Psoas muscle (tissue), 8 donors: ENCODE measurements around the gene ATL3. TPM values are rescaled to one million over a fixed set of nuclear protein-coding genes. Genes with fewer than 3 reads are reported as not detected.

ENCODE experiments used
- ATAC-seq, 4 donors: fragments of 200-7000 bp; cut with Tn5 transposase; one replicate each; pipeline ENCODE4 v1.9.1; 2020; ENCODE audit warnings: moderate library complexity in 3 of 4, mild to moderate bottlenecking in 2 of 4
- DNase-seq, 2 donors: peaks; one replicate each; pipeline ENCODE4 v3.0.0-alpha.2; 2020
- H3K27ac ChIP-seq: fragments of 200-600 bp; one replicate; pipeline ENCODE4 v1.8.0; 2022
- H3K27me3 ChIP-seq, 3 donors: fragments of 200-600 bp in 1 of 3; one replicate each; pipeline versions ENCODE4 v1.6.1 to v1.8.0; 2013 to 2022; ENCODE audit warnings: low read length in 2 of 3, mild to moderate bottlenecking in 2 of 3, moderate library complexity in 1 of 3; ENCODE audit not compliant: insufficient read depth in 3 of 3
- H3K36me3 ChIP-seq, 2 donors: fragments of 200-600 bp in 1 of 2; one replicate each; pipeline versions ENCODE4 v1.6.1 to v1.8.0; 2013 to 2022; ENCODE audit warnings: low read depth in 1 of 2, mild to moderate bottlenecking in 1 of 2, moderate library complexity in 1 of 2; ENCODE audit not compliant: insufficient read depth in 1 of 2
- H3K4me1 ChIP-seq: fragments of 200-600 bp; one replicate; pipeline ENCODE4 v1.8.0; 2022
- H3K4me3 ChIP-seq: fragments of 200-600 bp; one replicate; pipeline ENCODE4 v1.8.0; 2022; ENCODE audit warnings: mild to moderate bottlenecking
- H3K9me3 ChIP-seq: fragments of 200-600 bp; one replicate; pipeline ENCODE4 v1.8.0; 2022
- CTCF ChIP-seq: fragments of 200-600 bp; IDR thresholded peaks from one replicate; pipeline ENCODE4 v1.8.0; 2022; ENCODE audit warnings: antibody characterized with exemption
- WGBS, 3 donors: extraction: QIAGEN DNeasy Blood & Tissue Kit; methylation state at CpG; one replicate each; pipeline versions ENCODE4 v1.1.6 to v1.1.7; 2013; 5-methylcytosine and 5-hydroxymethylcytosine counted together
- intact Hi-C, 2 donors: fragments of 100-400 bp; cut with DNase I; formaldehyde crosslinking; loops; one replicate each; pipeline versions ENCODE4 v1.11.0 to v1.14.2; 2022
- polyA plus RNA-seq, 3 donors: library from polyadenylated mRNA; stranded (reverse); fragments of 200-250 nt; gene quantifications; one replicate each; pipeline ENCODE4 v1.2.3, GENCODE V29; 2013
- total RNA-seq, 4 donors: library from RNA; stranded (reverse); fragmentation: NEBNext Ultra II Directional in 2 of 4; extraction: Animal tissue kit (Norgen Biotek cat#: 25700) in 2 of 4; gene quantifications; one replicate each; pipeline versions ENCODE4 v1.2.1 to v1.2.4, GENCODE V29; 2021 to 2023
- donor health status: healthy with polysubstance abuse.
- donor health status: DM: no; HTN: no; CAD: no; lungs with moderate emphysema.
- donor health status: Bipolar disorder and iron deficiency.
- donor health status: healthy.
- donor health status: DM: yes; HTN: yes; CAD: no.
- donor health status: DM: no; HTN: no; CAD: no.
- donor health status: DM: no; HTN: no; CAD: no.
- donor health status: DM: yes; HTN: yes; CAD: no.

Gene ATL3
- total and polyA plus RNA-seq, 7 donors, result 3.2 to 12.2 (median 9.4) TPM

GRCh38 chr11:63599211-63600122 is 71.7 kb downstream of the ATL3 start:
- Histone ChIP-seq H3K4me1 (peaks cover 19% of the 10 kb centered on the region), H3K27ac (no peak overlapping the region), H3K36me3 (peaks cover 2 to 30% of the 10 kb centered on the region in 2 donors), H3K27me3 (no peaks in the 10 kb centered on the region), H3K9me3 (no peaks in the 10 kb centered on the region), H3K4me3 (no peak overlapping the region)
- ATAC-seq (peak in 2 of 4 donors; percentile 23 to 47), DNase-seq (no peak)
- WGBS, 3 donors, result 80 to 89% (median 88%) methylated on average over 7 of the region's 7 CpGs
- intact Hi-C loops, result no loop called here
- TF ChIP-seq CTCF, result no peak

DNA sequence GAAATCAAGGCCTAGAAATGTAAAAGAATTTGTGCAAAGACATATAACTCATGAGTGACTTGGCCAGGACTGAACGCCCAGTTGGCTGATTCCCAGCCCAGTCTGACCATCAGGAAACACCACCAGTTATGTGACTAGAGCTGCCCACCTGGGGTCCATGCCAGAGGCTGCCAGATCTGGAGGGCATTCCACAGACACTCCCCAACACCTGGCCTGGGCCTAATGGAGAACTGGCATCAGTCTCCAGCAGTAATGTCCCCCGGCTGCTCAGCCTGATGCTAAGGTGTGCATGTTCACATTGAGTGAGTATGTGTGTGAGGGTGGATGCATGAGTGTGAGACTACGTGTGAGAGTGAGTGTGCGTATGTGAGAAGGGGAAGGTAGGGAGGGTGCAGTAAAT is 72.6 kb downstream of the ATL3 start:
- H3K36me3 ChIP-seq, result peaks cover 2 to 32% of the 10 kb centered on the region in 2 donors
- no peaks in the 10 kb centered on the region for H3K9me3 ChIP-seq
- intact Hi-C loops, result no loop called here
- no peak overlapping the region for H3K27ac ChIP-seq
- no peak for TF ChIP-seq CTCF
- peaks cover 19% of the 10 kb centered on the region for H3K4me1 ChIP-seq
- ATAC-seq, result no peak
- DNase-seq, result no peak
- H3K27me3 ChIP-seq, result no peaks in the 10 kb centered on the region
- 70 to 86% (median 83%) methylated on average over 4 of the region's 4 CpGs for WGBS, 3 donors
- H3K4me3 ChIP-seq, result no peak overlapping the region

DNA sequence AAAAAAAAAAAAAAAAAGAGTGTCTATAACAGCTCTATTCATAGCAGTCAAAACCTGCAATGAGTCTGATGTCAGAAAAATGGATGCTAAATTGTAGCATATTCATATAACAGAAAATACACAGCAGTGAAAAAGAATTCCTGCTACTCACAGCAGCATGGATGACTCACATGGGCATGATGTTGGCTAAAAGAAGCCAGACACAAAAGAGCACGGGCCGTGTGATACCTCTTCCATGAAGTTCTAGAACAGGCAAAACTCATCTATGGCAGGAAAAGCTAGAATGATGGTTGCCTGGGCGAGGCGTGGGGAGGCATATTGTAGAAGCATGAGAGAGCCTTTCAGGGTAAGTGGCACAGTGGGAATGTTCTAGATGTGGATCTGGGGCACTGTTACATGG is 75.9 kb downstream of the ATL3 start:
- ATAC-seq, result peak in 3 of 4 donors; percentile 35 to 41 (median 41)
- no peak overlapping the region for H3K4me3 ChIP-seq
- peaks cover 2 to 64% of the 10 kb centered on the region in 2 donors for H3K36me3 ChIP-seq
- no peaks in the 10 kb centered on the region for H3K4me1 ChIP-seq
- H3K27ac ChIP-seq, result peak overlapping the region; percentile 23
- TF ChIP-seq CTCF, result no peak
- H3K9me3 ChIP-seq, result no peaks in the 10 kb centered on the region
- WGBS, 3 donors, result 66 to 88% (median 76%) methylated on average over 4 of the region's 4 CpGs
- no peaks in the 10 kb centered on the region for H3K27me3 ChIP-seq
- intact Hi-C loops, result no loop called here
- DNase-seq, result no peak

GRCh38 chr11:63592975-63593395 is 78.2 kb downstream of the ATL3 start:
- ATAC-seq, result peak in 3 of 4 donors; percentile 21 to 54 (median 46)
- intact Hi-C loops, result loop anchor here in 1 of 2 donors (5.0 kb wide), 1 partner anchor 39 kb away; no protein-coding TSS in a partner anchor
- H3K4me1 ChIP-seq, result no peaks in the 10 kb centered on the region

More at GRCh38 chr11:63592975-63593395, 78.2 kb downstream of the ATL3 start:
- no peak for DNase-seq
- 78 to 81% (median 78%) methylated on average over 4 of the region's 4 CpGs for WGBS, 3 donors
- peaks cover 5 to 85% of the 10 kb centered on the region in 2 donors for H3K36me3 ChIP-seq
- no peak overlapping the region for H3K27ac ChIP-seq
- no peaks in the 10 kb centered on the region for H3K9me3 ChIP-seq
- no peaks in the 10 kb centered on the region for H3K27me3 ChIP-seq
- H3K4me3 ChIP-seq, result no peak overlapping the region
- peak; percentile 37 for TF ChIP-seq CTCF
